AG08395 (cell line): ENCODE measurements around the gene RAB31.
"Not testable (repeated sequence)": the region's sequence is repeated elsewhere in the genome, so short reads cannot be mapped to it uniquely, and the experiment has no call there.

Experiments used
- DNase-seq: peaks from one replicate; pipeline ENCODE4 v3.0.0; 2012; ENCODE audit warnings: mixed read lengths, low spot score

The RAB31 gene

GRCh38 chr18:9708057-9708433 lies at the start of gene RAB31:
TSS of gene RAB31 (plus strand) at chr18:9708301. CDS start at chr18:9708406, 105 bp downstream.
- peak; percentile 93 for DNase-seq

GRCh38 chr18:9659499-9660375 lies 48.4 kb upstream of the RAB31 start:
- no peak for DNase-seq

GRCh38 chr18:9661564-9661963 lies 46.5 kb upstream of the RAB31 start:
- peak; percentile 68 for DNase-seq

- DNase-seq = no peak
Observed at GRCh38 chr18:9663377-9663776, 44.7 kb upstream of the RAB31 start.

- DNase-seq = no peak
Observed at GRCh38 chr18:9665314-9665713, 42.8 kb upstream of the RAB31 start.

GRCh38 chr18:9666548-9666947 lies 41.6 kb upstream of the RAB31 start:
- DNase-seq = no peak

- DNase-seq = no peak
Observed at GRCh38 chr18:9669016-9669415, 39.1 kb upstream of the RAB31 start.

GRCh38 chr18:9671214-9671613 lies 36.9 kb upstream of the RAB31 start:
- no peak for DNase-seq

- peak; percentile 80 for DNase-seq
Observed at GRCh38 chr18:9673296-9674251, 34.5 kb upstream of the RAB31 start.

- DNase-seq = not testable (repeated sequence)
Observed at GRCh38 chr18:9678216-9678615, 29.9 kb upstream of the RAB31 start.

GRCh38 chr18:9679125-9679524 lies 29.0 kb upstream of the RAB31 start:
- DNase-seq = no peak

GRCh38 chr18:9681217-9681616 lies 26.9 kb upstream of the RAB31 start:
- DNase-seq = no peak

GRCh38 chr18:9682572-9682971 lies 25.5 kb upstream of the RAB31 start:
- no peak for DNase-seq

GRCh38 chr18:9683418-9684396 lies 24.4 kb upstream of the RAB31 start:
- DNase-seq = peak; percentile 58

- DNase-seq = peak; percentile 63
Observed at GRCh38 chr18:9684881-9685614, 23.1 kb upstream of the RAB31 start.

GRCh38 chr18:9685615-9685890 lies 22.5 kb upstream of the RAB31 start:
- DNase-seq = no peak

- no peak for DNase-seq
Observed at GRCh38 chr18:9688036-9688741, 19.9 kb upstream of the RAB31 start.

GRCh38 chr18:9689253-9689652 lies 18.8 kb upstream of the RAB31 start:
- DNase-seq = no peak

- no peak for DNase-seq
Observed at GRCh38 chr18:9690418-9691188, 17.5 kb upstream of the RAB31 start.

GRCh38 chr18:9691235-9691634 lies 16.9 kb upstream of the RAB31 start:
- no peak for DNase-seq
